Lower leg skin (tissue), 3 donors: Measurements from ENCODE around the gene FCGBP.
"Not testable (repeated sequence)": the region's sequence is repeated elsewhere in the genome, so short reads cannot be mapped to it uniquely, and the experiment has no call there.

Experiments
- CTCF ChIP-seq, 3 donors: fragments of 450-650 bp; IDR thresholded peaks; one replicate each; pipeline ENCODE4 v1.5.1; 2016; ENCODE audit warnings: antibody characterized with exemption in 3 of 3, mild to moderate bottlenecking in 3 of 3, moderate library complexity in 2 of 3
- POLR2A ChIP-seq, 2 donors: fragments of 450-650 bp; IDR thresholded peaks; one replicate each; pipeline ENCODE4 v1.6.1; 2016 to 2017; ENCODE audit warnings: antibody characterized with exemption in 2 of 2, mild to moderate bottlenecking in 1 of 2, moderate library complexity in 1 of 2

DNA sequence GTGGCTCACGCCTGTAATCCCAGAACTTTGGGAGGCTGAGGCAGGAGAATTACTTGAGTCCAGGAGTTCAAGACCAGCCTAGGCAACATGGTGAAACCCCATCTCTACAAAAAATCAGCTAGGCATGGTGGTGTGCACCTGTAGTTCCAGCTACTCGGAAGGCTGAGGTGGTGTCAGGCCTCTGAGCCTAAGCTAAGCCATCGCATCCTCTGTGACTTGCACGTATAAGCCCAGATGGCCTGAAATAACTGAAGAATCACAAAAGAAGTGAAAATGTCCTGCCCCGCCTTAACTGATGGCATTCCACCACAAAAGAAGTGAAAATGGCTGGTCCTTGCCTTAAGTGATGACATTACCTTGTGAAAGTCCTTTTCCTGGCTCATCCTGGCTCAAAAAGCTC, 23.5 kb upstream of the FCGBP start:
- not testable (repeated sequence) for TF ChIP-seq CTCF, POLR2A (IDR thresholded peaks at IDR 0.05)
